ENCODE results near the gene PIK3R3.

PIK3R3 gene

DNA sequence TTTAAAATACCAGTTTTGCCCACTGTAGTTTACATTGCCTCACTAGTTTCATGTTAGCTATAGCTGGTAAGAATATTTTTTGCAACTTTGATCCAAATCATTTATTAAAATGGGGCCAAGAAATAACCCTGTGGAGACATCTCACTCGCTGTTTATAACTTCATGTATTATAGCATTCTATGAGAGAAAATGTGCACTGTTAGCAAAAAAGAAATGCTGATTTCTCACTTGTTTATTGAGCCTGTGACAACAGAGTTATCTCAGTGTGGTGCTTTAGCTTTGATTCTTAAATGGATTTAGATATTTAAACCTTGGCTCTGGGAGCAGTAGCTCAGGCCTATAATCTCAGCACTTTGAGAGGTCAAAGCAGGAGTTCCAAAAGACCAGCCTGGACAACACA lies 127.9 kb downstream of the PIK3R3 start:
- H3K4me3 ChIP-seq (ENCODE audit: low read depth, low read length), result no peak overlapping the region

DNA sequence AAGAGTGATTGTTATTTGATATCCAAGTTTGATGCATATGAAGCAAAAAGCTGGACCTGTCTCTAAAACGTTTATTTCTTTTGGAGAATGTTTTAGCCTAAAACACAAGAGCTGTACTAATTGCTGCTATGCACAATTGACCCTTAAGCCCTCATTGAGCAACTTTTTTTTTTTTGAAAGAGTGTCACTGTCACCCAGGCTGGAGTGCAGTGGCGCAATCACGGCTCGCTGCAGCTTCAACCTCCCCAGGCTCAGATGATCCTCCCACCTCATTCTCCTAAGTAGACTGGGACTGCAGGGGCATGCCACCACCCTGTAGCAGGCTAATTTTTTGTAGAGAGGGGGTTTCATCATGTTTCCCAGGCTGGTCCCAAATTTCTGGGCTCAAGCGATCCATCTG lies 129.1 kb downstream of the PIK3R3 start:
- no peak overlapping the region for H3K4me3 ChIP-seq (ENCODE audit: low read depth, low read length)
- DNase-seq (ENCODE audit: low read depth), result no peak

More for the DNA sequence above, 127.9 kb downstream of the PIK3R3 start:
- DNase-seq (ENCODE audit: low read depth), result no peak

DNA sequence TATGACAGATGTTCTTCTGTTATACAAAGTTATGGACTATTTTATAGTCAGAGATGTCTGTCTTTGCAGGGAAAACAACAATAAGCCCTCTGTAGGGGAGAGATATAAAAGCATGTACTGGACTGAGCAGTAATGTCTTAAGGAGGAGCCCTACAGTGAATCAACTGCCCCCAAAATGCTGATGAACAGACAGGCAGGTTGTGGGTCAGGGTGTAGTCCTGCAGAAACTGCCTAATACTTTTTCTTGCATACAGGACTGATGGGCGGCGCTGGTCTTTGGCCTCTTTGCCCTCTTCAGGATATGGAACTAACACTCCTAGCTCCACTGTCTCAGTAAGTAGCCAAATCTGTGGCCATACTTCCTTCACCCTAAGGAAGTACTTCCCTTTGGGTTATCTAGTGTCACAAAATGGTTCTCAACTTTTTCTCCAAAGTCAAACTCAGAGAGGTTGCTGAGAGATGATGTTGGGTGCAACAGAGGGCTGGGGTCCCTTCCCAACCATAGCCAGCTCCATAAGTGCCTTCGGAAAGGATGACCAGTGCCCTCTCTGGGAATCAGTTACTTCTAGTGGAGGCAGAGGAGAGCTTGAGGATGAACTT lies 129.8 kb downstream of the PIK3R3 start:
- DNase-seq (ENCODE audit: low read depth), result no peak
- no peak overlapping the region for H3K4me3 ChIP-seq (ENCODE audit: low read depth, low read length)

DNA sequence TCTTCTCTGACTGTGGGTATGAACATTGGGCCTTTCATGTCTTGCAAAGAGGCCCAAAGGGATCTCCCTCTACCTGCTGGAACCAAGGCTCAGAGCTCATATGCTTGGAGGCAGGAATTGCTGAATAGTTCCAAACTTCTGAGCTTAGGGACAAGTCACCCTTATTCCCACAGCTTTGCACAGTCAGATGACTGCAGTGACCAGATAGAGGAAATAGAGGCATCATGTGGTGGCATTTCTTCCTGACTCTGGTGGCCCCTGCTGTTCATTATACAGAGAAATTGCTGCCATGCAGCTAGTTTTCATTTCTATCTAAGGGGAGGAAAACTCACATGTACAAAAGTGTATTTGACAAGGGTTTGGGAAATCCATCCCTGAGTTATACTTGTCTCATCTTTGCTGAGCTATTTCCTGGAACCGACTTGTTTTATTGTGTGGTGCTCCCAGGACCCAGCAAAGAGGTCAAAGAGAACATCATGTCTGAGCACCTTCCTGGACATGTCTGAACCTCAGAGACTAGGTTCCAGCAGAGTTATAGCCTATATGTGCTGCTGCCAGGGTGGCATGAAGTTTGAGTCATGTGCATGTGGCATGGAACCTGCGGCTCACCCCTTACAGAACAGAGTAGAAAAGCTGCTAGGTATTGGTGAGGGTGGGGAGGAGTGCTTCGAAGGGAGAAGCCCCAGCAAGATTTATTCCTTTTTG lies 131.2 kb downstream of the PIK3R3 start:
- no peak overlapping the region for H3K4me3 ChIP-seq (ENCODE audit: low read depth, low read length)
- no peak for DNase-seq (ENCODE audit: low read depth)

DNA sequence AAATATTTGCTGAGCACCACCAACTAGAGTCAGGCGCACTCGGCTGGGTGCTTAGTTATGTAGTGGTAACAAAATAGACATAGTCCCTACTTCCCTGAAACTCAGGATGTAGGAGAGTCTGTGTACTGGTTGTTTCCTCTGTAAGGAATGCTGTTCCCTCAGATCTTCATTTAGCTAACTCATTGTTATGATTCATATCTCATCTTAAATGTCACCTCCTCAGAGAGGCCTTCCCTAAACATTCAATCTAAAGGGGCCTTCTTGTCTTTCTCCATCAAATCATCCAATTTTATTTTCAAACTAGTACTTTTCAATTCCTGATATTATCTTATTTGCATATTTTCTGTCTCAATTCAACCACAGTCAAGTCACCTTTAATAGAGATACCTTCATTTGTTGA lies 132.9 kb downstream of the PIK3R3 start:
- no peak overlapping the region for H3K4me3 ChIP-seq (ENCODE audit: low read depth, low read length)
- no peak for DNase-seq (ENCODE audit: low read depth)

DNA sequence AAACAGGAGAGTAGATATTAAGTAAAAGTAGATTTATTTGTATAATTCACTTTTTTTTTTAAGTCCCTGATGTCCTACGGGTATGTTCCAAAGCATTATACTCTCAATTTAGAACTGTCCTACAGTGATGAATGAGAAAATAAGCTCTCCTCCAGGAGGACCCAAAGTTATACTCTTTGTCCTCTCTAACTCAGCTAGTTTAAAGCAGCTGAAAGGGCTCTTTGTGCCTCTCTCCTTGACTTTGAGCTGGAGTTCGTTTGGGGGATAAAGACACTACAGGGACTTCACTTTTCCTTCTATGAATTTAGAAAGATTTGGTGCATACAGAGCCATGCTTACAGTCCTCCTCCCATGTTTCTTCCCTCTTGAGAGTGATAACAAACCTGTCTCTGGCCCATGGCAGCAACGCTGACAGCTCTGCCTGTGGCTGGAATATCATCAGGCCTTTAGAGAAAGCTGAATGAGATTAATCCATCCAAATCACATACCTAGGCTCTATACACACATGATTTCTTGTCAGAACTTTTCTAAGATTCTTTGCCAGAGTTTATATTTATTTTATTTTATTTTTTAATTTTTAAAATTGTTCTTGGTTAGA lies 134.3 kb downstream of the PIK3R3 start:
- no peak for DNase-seq (ENCODE audit: low read depth)
- no peak overlapping the region for H3K4me3 ChIP-seq (ENCODE audit: low read depth, low read length)

DNA sequence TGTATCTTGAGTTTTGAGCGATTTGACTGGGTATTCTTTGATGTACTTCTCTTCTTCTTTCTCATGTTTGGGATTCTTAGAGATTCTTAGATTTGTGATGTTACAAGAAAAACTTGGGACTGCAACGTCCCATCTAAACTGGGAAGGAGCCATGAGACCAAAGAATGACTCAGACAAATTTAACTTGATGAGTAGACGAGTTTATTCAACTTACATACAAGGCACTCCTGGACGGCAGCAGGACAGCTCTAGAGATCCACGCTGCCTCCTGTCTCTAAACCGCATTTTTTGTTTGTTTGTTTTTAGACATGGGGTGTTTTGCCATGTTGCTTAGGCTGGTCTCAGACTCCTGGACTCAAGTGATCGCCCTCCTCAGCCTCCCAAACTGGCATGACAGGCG lies 137.1 kb downstream of the PIK3R3 start:
- H3K4me3 ChIP-seq (ENCODE audit: low read depth, low read length), result no peak overlapping the region
- DNase-seq (ENCODE audit: low read depth), result no peak

DNA sequence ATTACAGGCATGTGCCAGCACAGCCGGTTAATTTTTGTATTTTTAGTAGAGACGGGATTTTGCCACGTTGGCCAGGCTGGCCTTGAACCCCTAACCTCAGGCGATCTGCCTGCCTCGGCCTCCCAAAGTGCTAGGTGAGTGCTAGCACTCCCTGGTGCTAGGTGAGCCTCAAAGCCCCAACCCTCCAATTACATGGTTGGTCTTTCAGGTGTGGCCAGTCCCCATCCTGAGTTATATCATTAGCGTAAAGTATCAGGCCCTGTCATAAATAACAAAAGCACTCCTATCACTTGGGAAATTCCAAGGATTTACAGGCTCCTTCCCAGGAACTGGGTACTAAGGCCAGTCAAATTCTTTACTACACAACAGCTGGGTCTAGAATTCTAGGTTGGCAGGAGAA lies 138.0 kb downstream of the PIK3R3 start:
- no peak overlapping the region for H3K4me3 ChIP-seq (ENCODE audit: low read depth, low read length)

More for the DNA sequence above, 138.0 kb downstream of the PIK3R3 start:
- DNase-seq (ENCODE audit: low read depth), result no peak

Measured in skeletal muscle cell (primary cell).